ENCODE results near the gene FCER1G.

FCER1G gene

GRCh38 chr1:161171696-161172095, 43.4 kb upstream of the FCER1G start:
- peaks cover 32% of the 10 kb centered on the region for H3K36me3 ChIP-seq (ENCODE audit: control insufficient read depth, insufficient read depth, low read length)
- no peak overlapping the region for H3K4me3 ChIP-seq (replicated peaks; ENCODE audit: low read depth, low read length)
- H3K27me3 ChIP-seq (replicated peaks; ENCODE audit: control insufficient read depth, insufficient read depth, low read length) = no peaks in the 10 kb centered on the region
- no peak for TF ChIP-seq CTCF (IDR thresholded peaks at IDR 0.05; ENCODE audit: insufficient read depth, low read length, poor library complexity, severe bottlenecking)
- no peak for DNase-seq (ENCODE audit: extremely low read depth, insufficient read length)

- TF ChIP-seq CTCF (IDR thresholded peaks at IDR 0.05; ENCODE audit: insufficient read depth, low read length, poor library complexity, severe bottlenecking) = no peak
- Histone ChIP-seq H3K4me3 (replicated peaks; ENCODE audit: low read depth, low read length) (no peak overlapping the region), H3K27me3 (replicated peaks; ENCODE audit: control insufficient read depth, insufficient read depth, low read length) (no peaks in the 10 kb centered on the region), H3K36me3 (ENCODE audit: control insufficient read depth, insufficient read depth, low read length) (peaks cover 32% of the 10 kb centered on the region)
- DNase-seq (ENCODE audit: extremely low read depth, insufficient read length) = no peak
These were observed 42.7 kb upstream of the FCER1G start for GRCh38 chr1:161172349-161172748.

- DNase-seq (ENCODE audit: extremely low read depth, insufficient read length) = no peak
- peaks cover 32% of the 10 kb centered on the region for H3K36me3 ChIP-seq (ENCODE audit: control insufficient read depth, insufficient read depth, low read length)
- no peaks in the 10 kb centered on the region for H3K27me3 ChIP-seq (replicated peaks; ENCODE audit: control insufficient read depth, insufficient read depth, low read length)
- TF ChIP-seq CTCF (IDR thresholded peaks at IDR 0.05; ENCODE audit: insufficient read depth, low read length, poor library complexity, severe bottlenecking) = no peak
- H3K4me3 ChIP-seq (replicated peaks; ENCODE audit: low read depth, low read length) = no peak overlapping the region
These were observed 42.2 kb upstream of the FCER1G start for GRCh38 chr1:161172776-161173376.

GRCh38 chr1:161173711-161174110, 41.4 kb upstream of the FCER1G start:
- Histone ChIP-seq H3K36me3 (ENCODE audit: control insufficient read depth, insufficient read depth, low read length) (peaks cover 32% of the 10 kb centered on the region), H3K27me3 (replicated peaks; ENCODE audit: control insufficient read depth, insufficient read depth, low read length) (no peaks in the 10 kb centered on the region), H3K4me3 (replicated peaks; ENCODE audit: low read depth, low read length) (no peak overlapping the region)
- no peak for DNase-seq (ENCODE audit: extremely low read depth, insufficient read length)
- no peak for TF ChIP-seq CTCF (IDR thresholded peaks at IDR 0.05; ENCODE audit: insufficient read depth, low read length, poor library complexity, severe bottlenecking)

- H3K36me3 ChIP-seq (ENCODE audit: control insufficient read depth, insufficient read depth, low read length) = peaks cover 32% of the 10 kb centered on the region
- TF ChIP-seq CTCF (IDR thresholded peaks at IDR 0.05; ENCODE audit: insufficient read depth, low read length, poor library complexity, severe bottlenecking) = no peak
- no peak overlapping the region for H3K4me3 ChIP-seq (replicated peaks; ENCODE audit: low read depth, low read length)
- DNase-seq (ENCODE audit: extremely low read depth, insufficient read length) = no peak
- H3K27me3 ChIP-seq (replicated peaks; ENCODE audit: control insufficient read depth, insufficient read depth, low read length) = no peaks in the 10 kb centered on the region
These were observed 40.2 kb upstream of the FCER1G start for GRCh38 chr1:161174911-161175310.

Measured in GM06990 (cell line).